GM18868 (cell line): Measurements from ENCODE around the gene TMEM174.
"Not testable (repeated sequence)": the region's sequence is repeated elsewhere in the genome, so short reads cannot be mapped to it uniquely, and the experiment has no call there.

Source experiments
- ATAC-seq: cut with Tn5 transposase; IDR thresholded peaks from one replicate; pipeline ENCODE4 v1.9.1; 2021; ENCODE audit warnings: mild to moderate bottlenecking, moderate library complexity; ENCODE audit not compliant: unreplicated experiment

The TMEM174 gene

DNA sequence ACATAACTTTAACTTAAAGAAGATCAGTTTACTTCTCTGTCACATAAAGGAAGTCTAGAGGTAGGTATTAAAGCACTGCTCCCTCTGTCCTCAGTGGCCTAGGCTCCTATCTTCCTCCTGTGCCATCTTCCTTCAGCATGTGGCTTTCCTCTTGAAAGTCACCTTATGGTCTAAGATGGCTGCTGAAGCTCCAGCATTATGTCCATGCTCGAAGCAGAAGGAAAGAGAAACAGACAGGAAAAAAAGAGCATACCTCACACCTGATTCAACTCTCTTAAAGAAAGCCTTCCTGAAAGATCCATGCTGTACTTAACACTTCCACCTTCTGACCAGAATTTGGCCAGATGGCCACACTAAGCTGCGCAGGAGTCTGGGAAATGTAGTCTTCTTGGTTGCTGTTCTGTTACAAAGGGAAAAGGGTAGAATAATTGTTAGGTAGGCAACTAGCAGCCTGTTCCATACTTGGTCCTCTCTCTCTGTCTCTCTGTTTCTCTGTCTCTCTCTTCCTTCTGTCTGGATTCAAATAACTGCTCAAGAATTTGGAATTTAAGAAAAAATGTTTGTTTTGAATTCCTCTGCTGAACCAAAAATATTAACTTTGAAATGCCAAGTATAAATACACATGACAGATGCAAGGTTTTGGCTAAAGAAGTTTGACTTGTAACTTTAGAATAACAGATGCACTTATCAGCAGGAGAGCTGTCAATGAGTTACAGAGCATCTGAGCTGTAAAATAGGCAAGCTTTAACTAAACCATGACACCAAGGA is 16.0 kb downstream of the TMEM174 start:
- ATAC-seq, result no peak

DNA sequence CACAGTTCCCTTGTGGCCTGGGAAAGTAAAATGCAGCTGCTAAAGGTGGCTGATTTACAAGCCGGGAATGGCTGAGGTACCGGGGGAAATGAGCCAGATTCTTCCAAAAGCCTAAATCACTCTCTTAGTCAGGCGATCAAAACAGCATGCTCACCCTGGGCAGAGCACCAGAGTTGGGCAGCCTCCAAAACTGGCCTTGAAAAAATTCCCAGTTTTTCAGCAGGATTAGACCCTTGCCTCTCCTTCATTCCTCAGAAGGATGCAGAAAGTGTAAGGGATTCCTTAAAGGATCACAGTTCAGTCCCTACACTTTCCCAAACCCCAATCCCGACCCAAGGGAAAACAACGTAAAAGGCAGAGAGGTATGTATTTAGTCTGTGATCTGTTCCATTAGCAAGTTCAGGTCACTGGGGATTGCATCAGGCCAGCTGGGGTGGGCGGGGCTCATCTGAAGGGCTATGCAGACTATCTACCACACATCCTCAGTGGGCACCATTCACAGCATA is 16.9 kb downstream of the TMEM174 start:
- ATAC-seq, result no peak

DNA sequence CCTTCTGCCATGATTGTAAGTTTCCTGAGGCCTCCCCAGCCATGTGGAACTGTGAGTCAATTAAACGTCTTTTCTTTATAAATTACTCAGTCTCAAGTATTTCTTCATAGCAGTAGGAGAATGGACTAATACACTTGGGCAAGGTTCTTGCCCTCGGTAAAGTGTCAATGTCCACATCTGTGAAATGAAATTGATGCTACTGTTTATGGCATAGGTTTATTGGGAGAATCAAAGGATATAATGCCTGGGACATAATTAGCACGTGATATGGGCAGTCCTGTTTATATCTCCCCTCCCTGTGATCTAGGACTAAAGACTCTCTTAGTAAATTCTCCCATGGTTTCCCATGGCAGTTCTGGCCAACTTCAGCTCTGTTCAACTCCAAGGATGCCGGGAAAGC is 19.4 kb downstream of the TMEM174 start:
- no peak for ATAC-seq

DNA sequence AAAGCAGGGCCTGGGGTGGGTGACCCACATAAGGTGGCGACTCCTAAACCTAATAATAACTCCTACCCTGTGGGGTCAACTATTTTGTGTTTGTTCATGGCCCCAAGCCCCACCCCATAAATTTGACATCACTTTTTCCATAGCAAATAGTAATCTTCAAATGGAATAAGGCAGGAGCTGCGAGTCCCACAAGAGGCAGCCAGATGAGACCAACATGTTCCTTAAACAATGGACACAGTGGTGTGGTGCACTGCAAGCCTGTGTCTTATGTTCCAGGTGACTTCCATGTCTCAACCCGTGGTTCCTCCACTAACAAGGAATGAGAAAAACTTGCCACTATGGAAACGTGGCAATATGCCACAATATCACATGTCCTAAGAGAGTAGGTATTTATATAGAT is 20.6 kb downstream of the TMEM174 start:
- no peak for ATAC-seq

DNA sequence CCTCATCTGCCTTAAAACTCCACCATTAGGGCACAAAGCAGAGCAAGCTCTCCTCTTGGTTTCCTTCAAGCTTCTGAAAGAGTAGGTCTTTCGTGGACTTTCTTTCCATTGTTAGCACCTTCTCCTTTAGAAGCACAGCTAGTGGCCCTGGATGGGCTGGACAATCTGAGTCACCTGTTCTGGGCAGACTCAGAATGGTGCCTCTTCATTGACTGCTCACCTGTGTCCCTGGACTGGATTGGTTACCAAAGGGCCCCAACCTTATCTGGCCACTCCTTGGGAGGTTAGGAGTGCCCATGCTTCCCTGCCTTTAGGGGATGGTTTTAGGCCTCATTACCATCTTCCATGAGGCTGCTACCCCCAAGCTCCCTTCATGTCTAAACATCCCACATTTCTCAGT is 23.2 kb downstream of the TMEM174 start:
- ATAC-seq, result no peak

DNA sequence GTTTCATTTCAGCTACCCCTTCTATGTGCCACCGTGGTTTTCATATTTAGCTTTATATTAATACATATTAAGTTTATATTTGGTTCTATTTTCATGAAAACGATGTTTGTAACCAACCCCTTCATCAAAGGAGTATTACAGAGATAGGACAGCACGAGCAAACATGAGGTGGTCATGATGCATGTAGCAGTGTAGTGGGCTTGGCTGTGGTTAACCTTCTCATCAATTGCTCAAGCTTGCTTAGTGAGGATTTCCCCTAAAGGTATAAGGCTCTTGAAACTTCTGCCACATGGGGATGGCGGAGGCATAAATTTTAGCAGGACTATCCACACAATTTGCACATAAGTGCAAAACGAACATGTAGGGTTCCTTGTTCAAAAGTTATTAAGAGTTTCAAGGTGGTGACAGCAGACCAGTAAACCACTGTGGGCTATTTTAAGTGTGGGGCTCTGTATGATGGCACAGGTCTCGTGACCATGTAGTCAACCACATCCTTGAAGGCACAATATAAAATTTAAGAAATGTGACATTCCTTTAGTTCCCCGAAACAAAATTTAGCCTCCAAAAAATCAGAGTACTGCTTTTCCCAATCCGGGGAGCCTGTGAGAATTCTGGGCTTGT is 24.8 kb downstream of the TMEM174 start:
- no peak for ATAC-seq

DNA sequence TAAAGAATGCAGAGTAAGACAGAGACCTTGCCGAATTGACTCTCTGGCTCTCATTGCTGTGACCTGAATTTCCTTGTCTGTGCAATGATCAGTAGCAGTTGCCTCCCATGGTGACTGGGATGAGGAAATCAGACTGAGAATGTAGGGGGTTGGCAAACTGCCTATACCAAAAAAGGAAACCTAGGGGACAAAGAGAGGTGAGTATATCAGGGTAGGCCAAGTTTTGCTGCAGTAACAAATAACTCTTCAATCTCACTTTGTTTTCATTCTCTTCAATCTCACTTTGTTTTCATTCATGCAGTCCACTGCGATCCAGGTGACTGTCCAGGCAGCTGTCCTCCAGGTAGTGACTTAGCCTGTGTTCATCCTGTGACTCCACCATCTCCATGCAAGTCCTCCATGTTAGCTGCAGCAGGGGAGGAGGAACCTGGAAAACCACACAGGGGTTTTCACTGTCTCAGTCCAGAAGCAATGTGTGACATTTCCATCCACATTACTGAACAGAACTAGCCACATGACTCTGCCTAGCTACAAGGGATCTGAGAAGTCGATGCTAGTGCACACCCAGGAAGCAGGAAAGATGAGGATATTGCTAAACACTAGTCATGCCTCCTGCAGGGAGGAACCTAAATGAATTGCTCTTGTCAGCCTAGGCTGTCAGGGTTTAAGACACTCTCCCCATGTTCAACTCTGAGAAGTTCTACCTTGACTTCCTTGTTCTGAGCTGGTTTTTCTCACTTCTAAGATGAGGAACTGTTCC is 26.0 kb downstream of the TMEM174 start:
- ATAC-seq, result no peak

DNA sequence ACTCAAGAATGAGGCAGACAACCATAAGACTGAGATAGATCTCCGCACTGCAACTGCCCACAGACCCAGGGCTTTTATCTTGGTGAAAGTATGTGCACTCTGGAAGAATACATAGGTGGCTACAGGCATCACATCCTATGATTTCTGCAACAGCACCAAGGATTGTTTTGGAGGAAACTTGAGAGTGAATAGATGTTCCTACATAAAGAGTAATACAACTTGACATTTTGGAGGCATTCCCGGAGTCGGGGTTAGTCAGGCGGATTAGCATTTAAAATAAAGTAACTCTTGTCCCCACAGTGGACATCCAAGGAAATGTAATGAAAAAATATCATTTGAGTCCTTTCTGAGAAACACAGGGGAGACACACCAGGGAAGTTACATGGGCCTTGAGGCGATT is 26.7 kb downstream of the TMEM174 start:
- no peak for ATAC-seq

DNA sequence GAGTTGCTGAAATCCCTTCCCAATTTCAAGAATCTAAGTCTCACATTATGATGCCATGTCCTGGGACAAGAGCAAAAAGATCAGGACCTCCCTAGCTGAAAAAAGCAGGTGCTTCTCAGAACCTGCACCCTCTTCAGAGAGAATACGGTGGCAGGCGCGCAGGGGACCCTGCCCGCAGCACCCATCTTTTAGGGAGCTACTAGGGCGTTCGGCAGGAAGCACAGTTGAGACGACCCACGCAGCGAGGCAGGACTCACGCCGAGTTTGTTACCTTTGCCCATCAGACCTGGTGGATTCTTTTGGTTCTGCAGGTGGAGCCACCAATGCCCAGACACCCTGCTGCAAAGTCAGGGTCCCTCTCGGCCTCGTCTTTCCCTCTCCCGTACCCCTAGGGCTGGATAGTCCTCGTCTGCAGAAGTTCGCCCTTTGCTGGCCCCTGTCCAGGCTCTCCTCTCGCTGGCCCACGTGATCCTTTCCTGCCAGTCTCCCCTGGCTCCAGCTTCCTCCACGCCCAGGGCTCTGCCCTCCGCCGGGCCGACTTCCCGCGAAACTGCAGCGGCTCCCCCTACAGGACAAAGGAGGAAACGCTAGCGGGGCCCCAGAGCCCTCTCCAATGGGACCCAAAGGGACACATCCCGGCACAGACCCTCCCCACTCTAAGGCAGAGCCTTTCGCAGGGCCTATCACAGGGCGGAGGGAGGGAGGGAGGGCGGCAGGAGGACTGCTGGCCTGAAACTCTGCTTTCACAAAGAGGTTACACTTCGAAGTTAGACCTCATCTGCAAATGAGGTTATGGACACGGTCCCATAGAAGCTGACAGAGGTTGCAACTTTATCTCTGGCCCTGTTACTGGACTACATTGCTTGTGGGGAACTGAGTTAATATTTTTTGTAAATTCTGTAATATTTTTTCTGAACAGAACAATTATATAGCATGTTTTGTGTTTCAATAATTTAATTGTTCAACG is 28.8 kb downstream of the TMEM174 start:
- peak; percentile 83 for ATAC-seq

DNA sequence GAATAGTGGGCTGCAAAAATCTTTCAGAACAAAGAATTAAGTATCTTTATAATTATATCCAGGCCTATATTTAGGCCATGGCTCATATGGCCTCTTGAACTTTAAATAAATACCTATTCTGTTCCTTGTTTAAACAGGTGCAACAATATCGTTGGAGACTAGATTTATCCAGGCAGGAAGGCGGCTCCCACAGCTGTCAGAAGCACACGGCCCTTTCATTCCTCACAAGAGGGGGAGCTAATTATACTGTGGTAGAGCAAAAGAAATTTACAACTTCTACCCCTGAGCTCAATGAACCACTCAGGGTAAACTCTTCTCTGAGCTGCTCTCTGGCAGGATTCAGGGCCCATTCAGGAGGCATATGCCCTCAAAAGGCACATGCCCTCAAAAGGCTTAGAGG is 31.3 kb downstream of the TMEM174 start:
- no peak for ATAC-seq

DNA sequence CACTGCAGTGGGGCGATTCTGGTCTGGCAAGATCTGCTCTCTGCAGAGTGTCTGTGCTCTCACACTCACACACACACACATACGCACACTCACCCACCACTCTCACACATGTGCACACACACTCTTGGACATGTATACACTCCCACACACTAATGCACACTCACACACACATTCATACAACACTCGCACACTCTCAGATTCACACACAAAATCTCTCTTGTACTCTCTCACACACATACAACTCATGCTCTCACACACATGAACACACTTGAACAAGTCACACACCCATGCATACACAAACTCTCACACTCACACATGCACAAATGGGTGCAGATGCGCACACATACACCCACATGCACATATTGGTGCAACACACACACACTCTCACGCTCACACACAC is 31.7 kb downstream of the TMEM174 start:
- ATAC-seq, result no peak

DNA sequence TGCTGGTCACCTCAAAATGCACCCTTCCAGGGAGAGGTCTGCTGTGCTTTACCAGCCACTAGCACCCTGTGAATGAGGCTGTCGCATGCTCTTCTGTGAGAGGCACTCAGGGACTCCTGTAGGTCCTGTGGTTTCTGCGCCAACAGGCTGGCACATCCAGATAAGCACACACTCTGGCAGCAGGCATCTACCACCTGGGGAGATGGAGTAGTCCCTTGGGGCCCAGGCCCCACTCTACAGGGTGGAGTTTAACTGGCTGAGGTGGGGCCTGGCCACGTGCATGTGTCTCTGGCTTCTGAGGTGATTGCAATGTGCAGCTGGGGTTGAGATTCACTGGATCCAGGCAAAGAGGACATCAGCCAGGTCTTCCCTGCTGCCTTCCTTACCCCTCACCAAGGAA is 32.3 kb downstream of the TMEM174 start:
- ATAC-seq, result no peak

DNA sequence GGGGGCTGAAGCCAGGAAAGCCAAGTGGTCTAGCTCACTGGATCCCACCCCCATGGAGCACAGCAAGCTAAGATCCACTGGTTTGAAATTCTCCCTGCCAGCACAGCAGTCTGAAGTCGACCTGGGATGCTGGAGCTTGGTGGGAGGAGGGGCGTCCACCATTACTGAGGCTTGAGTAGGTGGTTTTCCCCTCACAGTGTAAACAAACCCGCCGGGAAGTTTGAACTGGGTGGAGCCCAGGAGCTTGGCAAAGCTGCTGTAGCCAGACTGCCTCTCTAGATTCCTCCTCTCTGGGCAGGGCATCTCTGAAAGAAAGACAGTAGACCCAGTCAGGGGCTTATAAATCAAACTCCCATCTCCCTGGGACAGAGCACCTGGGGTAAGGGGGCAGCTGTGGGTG is 34.2 kb downstream of the TMEM174 start:
- not testable (repeated sequence) for ATAC-seq

DNA sequence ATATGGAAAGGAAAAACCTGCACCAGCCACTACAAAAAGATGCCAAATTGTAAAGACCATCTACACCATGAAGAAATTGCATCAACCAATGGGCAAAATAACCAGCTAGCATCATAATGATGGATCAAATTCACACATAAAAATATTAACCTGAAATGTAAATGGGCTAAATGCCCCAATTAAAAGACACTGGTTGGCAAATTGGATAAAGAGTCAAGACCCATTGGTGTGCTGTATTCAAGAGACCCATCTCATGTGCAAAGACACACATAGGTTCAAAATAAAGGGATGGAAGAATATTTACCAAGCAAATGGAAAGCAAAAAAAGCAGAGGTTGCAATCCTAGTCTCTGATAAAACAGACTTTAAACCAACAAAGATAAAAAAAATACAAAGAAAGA is 36.1 kb downstream of the TMEM174 start:
- ATAC-seq, result not testable (repeated sequence)

DNA sequence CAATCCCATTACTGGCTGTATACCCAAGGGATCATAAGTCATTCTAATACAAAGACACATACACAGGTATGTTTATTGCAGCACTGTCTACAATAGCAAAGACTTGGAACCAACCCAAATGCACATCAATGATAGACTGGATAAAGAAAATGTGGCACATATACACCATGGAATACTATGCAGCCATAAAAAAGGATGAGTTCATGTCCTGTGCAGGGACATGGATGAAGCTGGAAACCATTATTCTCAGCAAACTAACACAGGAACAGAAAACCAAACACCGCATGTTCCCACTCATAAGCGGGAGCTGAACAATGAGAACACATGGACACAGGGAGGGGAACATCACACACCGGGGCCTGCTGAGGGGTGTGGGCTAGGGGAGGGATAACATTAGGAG is 39.7 kb downstream of the TMEM174 start:
- ATAC-seq, result not testable (repeated sequence)

DNA sequence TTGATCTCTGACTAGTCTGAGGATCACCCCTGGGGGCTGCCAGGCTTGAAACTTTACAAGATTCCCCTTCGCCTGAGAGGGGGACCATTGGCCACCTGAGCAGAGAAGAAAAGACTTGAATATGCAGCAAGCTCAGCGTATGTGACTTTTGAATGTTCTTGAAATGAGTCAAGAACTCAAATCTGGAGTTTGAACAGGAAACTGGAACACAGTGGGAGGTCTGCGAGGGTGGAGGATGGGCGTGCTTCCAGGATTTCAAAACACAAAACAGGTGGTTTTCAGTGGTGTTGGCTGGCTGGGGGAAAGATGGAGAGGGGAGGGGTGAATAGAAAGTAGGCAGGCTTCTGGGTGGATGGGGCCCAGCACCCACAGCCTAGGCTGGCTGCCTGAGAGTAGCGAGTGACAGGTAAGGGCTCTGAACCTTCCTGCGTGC is 40.6 kb downstream of the TMEM174 start:
- peak; percentile 50 for ATAC-seq

DNA sequence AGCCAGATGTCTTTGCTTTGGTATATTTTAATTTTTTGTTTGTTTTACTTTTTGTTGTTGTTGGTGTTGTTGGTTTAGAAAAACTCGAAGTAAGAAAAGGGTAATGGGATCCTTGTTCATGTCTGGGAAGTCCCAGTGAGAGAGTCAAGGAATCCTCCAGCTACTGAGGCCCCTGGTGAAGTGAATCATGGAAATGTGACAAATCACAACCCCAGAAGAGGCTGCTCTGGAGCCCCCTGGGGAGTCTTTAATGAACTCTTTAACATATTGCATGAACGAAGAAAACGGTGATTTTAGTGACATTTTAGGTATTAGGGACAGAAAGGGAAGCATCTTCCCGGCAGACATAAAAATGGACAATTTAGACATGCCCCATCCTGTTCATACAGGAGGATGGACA is 41.3 kb downstream of the TMEM174 start:
- no peak for ATAC-seq

DNA sequence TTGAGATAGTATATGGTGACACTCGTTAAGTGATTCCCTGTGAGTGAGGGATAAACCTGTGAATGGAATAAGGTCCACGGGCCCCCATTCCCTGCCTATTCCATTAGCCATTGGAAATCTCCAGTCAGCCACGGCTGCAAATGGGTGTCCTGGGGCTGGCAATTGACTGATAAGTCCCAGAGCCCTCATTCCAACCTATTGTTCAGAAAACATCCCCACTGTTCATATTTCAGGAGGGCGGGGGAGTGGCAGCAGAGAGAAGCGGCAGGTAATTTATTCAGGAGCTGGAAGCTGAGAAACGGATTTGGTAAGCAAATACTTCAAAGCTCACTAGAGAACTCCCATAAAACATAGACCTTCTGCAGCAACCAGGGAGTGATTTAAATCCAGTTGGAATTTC is 42.0 kb downstream of the TMEM174 start:
- ATAC-seq, result no peak

DNA sequence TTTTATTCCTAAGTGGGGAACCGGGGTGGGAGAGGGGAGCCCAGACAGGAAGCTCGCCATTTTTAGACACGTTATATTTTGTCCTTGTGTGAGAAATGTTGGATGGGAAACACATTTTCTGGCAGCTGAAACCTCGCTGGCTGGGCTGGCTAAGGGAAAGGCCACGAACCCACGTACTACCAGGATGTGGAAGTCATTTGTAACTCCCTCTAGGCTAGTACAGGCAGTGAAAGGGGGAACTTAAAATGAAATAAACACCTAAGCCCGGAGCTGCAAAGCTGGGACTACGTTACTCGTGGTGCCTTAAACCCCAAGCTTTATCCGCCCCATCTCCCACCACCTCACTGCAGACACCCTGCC is 42.5 kb downstream of the TMEM174 start:
- ATAC-seq, result no peak

DNA sequence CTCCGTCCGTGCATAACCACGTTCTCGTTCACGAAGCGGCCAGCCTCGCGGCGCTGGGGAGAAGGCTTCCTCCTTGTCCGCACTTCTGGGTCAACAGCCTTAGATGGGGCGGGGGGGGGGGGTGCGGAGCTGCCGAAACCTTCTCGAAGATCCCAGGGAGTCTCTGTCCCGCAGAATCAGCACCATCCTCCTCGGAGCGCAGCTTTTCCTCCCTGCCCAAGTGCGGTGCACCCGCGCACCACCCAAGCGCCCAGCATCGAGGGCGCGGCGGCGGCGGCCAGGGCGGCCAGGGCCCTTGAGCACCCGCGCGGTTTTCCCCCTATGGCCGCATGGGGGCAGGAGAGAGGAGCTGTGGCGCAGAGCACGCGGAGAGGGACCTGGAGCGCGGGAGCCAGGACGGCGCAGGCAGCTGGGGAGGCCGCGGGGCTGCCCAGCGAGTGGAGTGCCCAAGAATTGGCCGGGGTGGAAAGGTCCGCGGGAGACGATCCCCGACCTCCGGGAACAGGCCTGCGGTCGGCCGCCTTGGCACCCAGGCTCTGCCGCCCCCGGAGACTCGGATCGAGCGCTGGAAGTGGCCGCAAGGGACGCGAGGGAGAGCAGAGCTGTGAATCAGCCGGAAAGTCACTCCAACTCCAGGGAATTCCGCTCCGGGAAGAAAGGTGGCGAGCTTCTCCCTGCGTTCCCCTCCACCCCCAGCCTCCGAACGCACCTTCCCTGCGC is 43.1 kb downstream of the TMEM174 start:
- ATAC-seq, result peak; percentile 77
